ENCODE results near the gene GP1BB.

The GP1BB gene

GRCh38 chr22:19742160-19743066 lies 19.1 kb downstream of the GP1BB start:
- no peak for DNase-seq

GRCh38 chr22:19743081-19743480 lies 19.7 kb downstream of the GP1BB start:
- no peak for DNase-seq

GRCh38 chr22:19743651-19744050 lies 20.3 kb downstream of the GP1BB start:
- DNase-seq, result no peak

GRCh38 chr22:19744350-19745006 lies 21.1 kb downstream of the GP1BB start:
- DNase-seq, result no peak

- no peak for DNase-seq
Observed at GRCh38 chr22:19745155-19746101, 22.1 kb downstream of the GP1BB start.

GRCh38 chr22:19746726-19747125 lies 23.4 kb downstream of the GP1BB start:
- no peak for DNase-seq

GRCh38 chr22:19747551-19747950 lies 24.2 kb downstream of the GP1BB start:
- no peak for DNase-seq

GRCh38 chr22:19748139-19748538 lies 24.8 kb downstream of the GP1BB start:
- DNase-seq, result no peak

- no peak for DNase-seq
Observed at GRCh38 chr22:19748991-19749664, 25.8 kb downstream of the GP1BB start.

- DNase-seq, result no peak
Observed at GRCh38 chr22:19749876-19750275, 26.5 kb downstream of the GP1BB start.

GRCh38 chr22:19750507-19751490 lies 27.5 kb downstream of the GP1BB start:
- DNase-seq, result no peak

GRCh38 chr22:19751497-19752245 lies 28.3 kb downstream of the GP1BB start:
- no peak for DNase-seq

GRCh38 chr22:19753090-19753842 lies 29.9 kb downstream of the GP1BB start:
- DNase-seq, result no peak

GRCh38 chr22:19753996-19754700 lies 30.8 kb downstream of the GP1BB start:
- DNase-seq, result no peak

- DNase-seq, result no peak
Observed at GRCh38 chr22:19754701-19755144, 31.4 kb downstream of the GP1BB start.

GRCh38 chr22:19755145-19755710 lies 31.9 kb downstream of the GP1BB start:
- DNase-seq, result no peak

GRCh38 chr22:19755722-19756287 lies 32.5 kb downstream of the GP1BB start:
- DNase-seq, result no peak
